Activated B cell treated with CpG ODN at 0.5 μM for 24 hours (primary cell): ENCODE results near the gene GORASP1. TPM values are rescaled to one million over a fixed set of nuclear protein-coding genes. Genes with fewer than 3 reads are reported as not detected.

Experiments
- ATAC-seq: fragments of 200-7000 bp; cut with Tn5 transposase; one replicate; pipeline ENCODE4 v1.10.0; 2021; ENCODE audit warnings: low read depth, mild to moderate bottlenecking, moderate library complexity
- CTCF ChIA-PET: fragments of 350-600 bp; sonication (Branson Sonifier 250); formaldehyde crosslinking; loops from one replicate; lab custom pipeline; 2021; ENCODE audit warnings: antibody characterized with exemption; lab: Charles Lee
- POLR2A ChIA-PET: fragments of 350-600 bp; sonication (Branson Sonifier 250); formaldehyde crosslinking; loops from one replicate; lab custom pipeline; 2021; ENCODE audit warnings: antibody characterized with exemption; lab: Charles Lee
- DNase-seq: peaks from one replicate; pipeline ENCODE4 v3.0.0; 2022
- H3K27ac Mint-ChIP-seq: one replicate; pipeline ENCODE4 v1.8.0; 2020; ENCODE audit warnings: mixed read lengths
- H3K27me3 Mint-ChIP-seq: one replicate; pipeline ENCODE4 v1.8.0; 2021; ENCODE audit warnings: mixed read lengths
- H3K36me3 Mint-ChIP-seq: one replicate; pipeline ENCODE4 v1.8.0; 2021; ENCODE audit warnings: low read depth, mixed read lengths
- H3K4me1 Mint-ChIP-seq: one replicate; pipeline ENCODE4 v1.8.0; 2021; ENCODE audit warnings: mixed read lengths
- H3K4me3 Mint-ChIP-seq: one replicate; pipeline ENCODE4 v1.8.0; 2020; ENCODE audit warnings: mild to moderate bottlenecking, mixed read lengths
- H3K9me3 Mint-ChIP-seq: one replicate; pipeline ENCODE4 v1.8.0; 2020; ENCODE audit warnings: mixed read lengths
- intact Hi-C: fragments of 100-400 bp; cut with micrococcal nuclease; formaldehyde crosslinking; loops from one replicate; pipeline ENCODE4 v1.15.1; 2024
- total RNA-seq: library from RNA; stranded (reverse); gene quantifications from 2 replicates; pipeline ENCODE4 v1.2.3, GENCODE V29; 2022
- TF ChIP-seq, protein P1 (sequence below): fragments of 200-600 bp; IDR thresholded peaks from one replicate; pipeline ENCODE4 v1.8.0; 2022; ENCODE audit warnings: antibody characterized with exemption, mild to moderate bottlenecking

The GORASP1 gene
- total RNA-seq, 1 donor from 2014 or later, result 47.8 TPM

DNA sequence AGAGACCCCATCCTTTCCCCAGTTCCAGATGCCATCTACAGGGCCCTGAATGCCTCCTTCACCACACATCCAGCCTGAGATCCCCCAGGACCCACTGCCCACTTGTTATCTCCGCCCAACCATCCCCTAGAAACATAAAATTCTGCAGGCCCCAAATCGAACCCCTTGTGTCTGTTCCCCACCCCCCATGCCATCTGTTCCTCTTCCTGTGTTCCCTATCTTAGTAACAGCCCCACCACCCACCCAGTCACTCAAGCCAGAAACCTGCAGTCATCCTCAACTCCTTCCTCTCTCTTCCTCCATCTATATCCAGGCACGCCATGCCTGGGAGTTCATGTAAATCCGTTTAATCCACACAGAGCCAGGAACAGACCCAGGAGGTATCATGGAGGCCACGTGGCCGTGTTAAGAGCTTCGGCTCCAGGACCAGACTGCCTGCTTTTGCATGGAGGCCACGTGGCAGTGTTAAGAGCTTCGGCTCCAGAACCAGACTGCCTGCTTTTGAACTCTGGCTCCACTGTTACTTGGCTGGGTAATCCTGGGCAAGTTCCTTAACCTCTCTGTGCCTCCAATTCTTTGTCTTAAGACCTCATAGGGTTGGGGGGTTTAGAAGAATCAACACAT lies 41.1 kb upstream of the GORASP1 start:
- H3K9me3 Mint-ChIP-seq, result no peaks in the 10 kb centered on the region
- POLR2A ChIA-PET, result interaction anchor here (0.8 to 6.0 kb wide), 8 partner anchors 11 to 140 kb away, joined by 3 to 42 read pairs (median 6); no protein-coding TSS in a partner anchor
- H3K4me3 Mint-ChIP-seq, result peak overlapping the region; percentile 98
- CTCF ChIA-PET, result interaction anchor here (1.2 to 2.5 kb wide), 2 partner anchors 41 to 42 kb away, joined by 3 to 6 read pairs; partner anchors contain the start of genes GORASP1 and TTC21A
- H3K4me1 Mint-ChIP-seq, result peaks cover 74% of the 10 kb centered on the region
- intact Hi-C loops, result no loop called here
- no peaks in the 10 kb centered on the region for H3K27me3 Mint-ChIP-seq
- H3K27ac Mint-ChIP-seq, result peak overlapping the region; percentile 99
- TF ChIP-seq, protein P1, sequence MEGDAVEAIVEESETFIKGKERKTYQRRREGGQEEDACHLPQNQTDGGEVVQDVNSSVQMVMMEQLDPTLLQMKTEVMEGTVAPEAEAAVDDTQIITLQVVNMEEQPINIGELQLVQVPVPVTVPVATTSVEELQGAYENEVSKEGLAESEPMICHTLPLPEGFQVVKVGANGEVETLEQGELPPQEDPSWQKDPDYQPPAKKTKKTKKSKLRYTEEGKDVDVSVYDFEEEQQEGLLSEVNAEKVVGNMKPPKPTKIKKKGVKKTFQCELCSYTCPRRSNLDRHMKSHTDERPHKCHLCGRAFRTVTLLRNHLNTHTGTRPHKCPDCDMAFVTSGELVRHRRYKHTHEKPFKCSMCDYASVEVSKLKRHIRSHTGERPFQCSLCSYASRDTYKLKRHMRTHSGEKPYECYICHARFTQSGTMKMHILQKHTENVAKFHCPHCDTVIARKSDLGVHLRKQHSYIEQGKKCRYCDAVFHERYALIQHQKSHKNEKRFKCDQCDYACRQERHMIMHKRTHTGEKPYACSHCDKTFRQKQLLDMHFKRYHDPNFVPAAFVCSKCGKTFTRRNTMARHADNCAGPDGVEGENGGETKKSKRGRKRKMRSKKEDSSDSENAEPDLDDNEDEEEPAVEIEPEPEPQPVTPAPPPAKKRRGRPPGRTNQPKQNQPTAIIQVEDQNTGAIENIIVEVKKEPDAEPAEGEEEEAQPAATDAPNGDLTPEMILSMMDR, result no peak
- ATAC-seq, result no peak
- H3K36me3 Mint-ChIP-seq, result peaks cover 49% of the 10 kb centered on the region
- DNase-seq, result no peak

DNA sequence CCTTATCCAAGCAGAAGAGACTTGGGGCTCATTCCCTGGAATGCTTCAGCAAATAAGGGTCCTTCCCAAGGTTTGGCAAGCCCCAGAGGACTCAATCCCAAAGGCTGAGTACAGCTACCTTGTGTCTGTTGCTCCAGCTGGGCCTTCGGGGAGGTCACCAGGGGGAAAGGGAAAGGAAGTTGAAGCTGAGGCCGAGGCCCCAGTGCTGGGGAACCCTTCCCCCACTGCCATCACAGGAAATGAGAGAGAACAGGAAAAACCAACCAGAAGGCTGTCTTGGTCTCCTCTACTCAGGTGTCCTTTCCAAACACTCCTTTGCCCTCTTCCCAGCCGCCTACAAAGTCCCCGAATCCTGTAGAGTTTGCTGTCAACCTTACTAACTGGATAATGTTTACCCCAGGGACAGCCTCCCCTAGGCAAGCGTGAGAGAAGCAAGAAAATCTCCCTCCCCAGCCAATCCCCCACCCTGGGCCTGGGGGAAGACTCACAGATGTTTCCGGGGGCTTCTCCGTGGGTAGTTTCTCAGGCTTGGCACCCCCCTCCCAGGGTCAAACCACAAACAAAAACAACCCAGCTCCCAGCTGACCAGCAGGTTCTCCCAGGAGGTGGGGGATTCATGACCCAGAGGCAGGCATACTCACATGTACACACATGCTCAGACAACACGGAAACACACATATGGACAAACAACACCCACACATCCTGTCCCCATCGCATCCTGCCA lies 40.4 kb upstream of the GORASP1 start:
- H3K36me3 Mint-ChIP-seq, result peaks cover 55% of the 10 kb centered on the region
- ATAC-seq (no peak), DNase-seq (no peak)
- POLR2A ChIA-PET, result interaction anchor here (1.0 to 6.0 kb wide), 7 partner anchors 11 to 140 kb away, joined by 3 to 42 read pairs (median 7); no protein-coding TSS in a partner anchor
- H3K4me3 Mint-ChIP-seq, result peak overlapping the region; percentile 98
- no peaks in the 10 kb centered on the region for H3K9me3 Mint-ChIP-seq
- intact Hi-C loops, result no loop called here
- no peaks in the 10 kb centered on the region for H3K27me3 Mint-ChIP-seq
- CTCF ChIA-PET, result interaction anchor here (0.9 to 2.5 kb wide), 3 partner anchors 21 to 140 kb away, joined by 3 to 6 read pairs (median 4); no protein-coding TSS in a partner anchor
- H3K4me1 Mint-ChIP-seq, result peaks cover 79% of the 10 kb centered on the region
- TF ChIP-seq, protein P1, result no peak
- H3K27ac Mint-ChIP-seq, result peak overlapping the region; percentile 99

DNA sequence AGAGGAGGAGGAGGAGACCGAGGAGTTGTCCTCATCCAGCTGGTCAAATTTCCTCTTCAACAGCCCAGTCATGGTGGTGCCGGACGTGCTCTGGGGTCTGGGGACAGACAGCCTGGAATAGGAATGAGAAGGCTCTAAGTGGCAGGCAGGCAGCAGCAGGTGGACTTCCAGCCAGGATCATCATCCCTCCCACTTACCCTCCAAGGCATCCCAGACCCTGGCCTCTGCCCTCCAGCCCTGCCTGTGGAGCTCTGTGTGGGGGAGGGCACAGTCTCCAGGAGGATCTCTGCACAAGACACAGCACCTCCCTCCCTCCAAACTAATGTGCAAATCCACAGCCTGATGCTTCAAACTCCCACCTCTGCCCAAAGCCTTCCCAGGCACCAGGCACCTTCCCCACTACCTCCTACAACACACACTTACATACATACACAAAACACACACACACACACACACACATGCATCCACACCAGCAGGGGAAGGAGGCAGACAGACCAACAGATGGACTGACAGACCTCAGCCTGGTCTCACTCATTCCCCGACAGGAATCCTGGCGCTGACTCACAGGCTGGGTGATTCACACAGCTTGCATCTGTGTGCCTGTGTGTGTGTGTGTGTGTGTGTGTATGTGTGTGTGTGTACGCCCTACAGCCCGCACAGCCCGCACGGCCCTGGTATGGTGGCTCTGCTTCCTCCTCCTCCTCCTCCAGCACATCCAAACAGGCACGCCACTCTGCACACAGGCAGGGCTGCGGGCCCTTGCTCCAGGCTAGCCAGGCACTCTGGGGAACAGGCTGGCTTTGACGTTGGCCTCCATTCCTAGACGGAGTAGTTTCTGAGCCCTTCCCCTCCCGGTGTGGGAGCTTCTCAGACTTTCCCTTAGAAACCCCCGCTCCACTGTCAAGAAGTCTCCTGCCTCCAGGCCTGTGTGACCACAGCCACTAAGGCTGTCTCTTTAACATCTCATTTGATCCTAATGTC lies 39.5 kb upstream of the GORASP1 start:
- ChIA-PET POLR2A (interaction anchor here (0.8 to 6.0 kb wide), 7 partner anchors 12 to 141 kb away, joined by 3 to 42 read pairs (median 6); no protein-coding TSS in a partner anchor), CTCF (interaction anchor here (0.9 to 2.5 kb wide), 4 partner anchors 20 to 141 kb away, joined by 3 to 7 read pairs (median 5); no protein-coding TSS in a partner anchor)
- peak overlapping the region; percentile 99 for H3K27ac Mint-ChIP-seq
- intact Hi-C loops, result no loop called here
- H3K27me3 Mint-ChIP-seq, result no peaks in the 10 kb centered on the region
- peak overlapping the region; percentile 98 for H3K4me3 Mint-ChIP-seq
- peaks cover 55% of the 10 kb centered on the region for H3K36me3 Mint-ChIP-seq
- ATAC-seq (peak; percentile 53), DNase-seq (no peak)
- TF ChIP-seq, protein P1, result no peak
- peaks cover 81% of the 10 kb centered on the region for H3K4me1 Mint-ChIP-seq
- no peaks in the 10 kb centered on the region for H3K9me3 Mint-ChIP-seq

DNA sequence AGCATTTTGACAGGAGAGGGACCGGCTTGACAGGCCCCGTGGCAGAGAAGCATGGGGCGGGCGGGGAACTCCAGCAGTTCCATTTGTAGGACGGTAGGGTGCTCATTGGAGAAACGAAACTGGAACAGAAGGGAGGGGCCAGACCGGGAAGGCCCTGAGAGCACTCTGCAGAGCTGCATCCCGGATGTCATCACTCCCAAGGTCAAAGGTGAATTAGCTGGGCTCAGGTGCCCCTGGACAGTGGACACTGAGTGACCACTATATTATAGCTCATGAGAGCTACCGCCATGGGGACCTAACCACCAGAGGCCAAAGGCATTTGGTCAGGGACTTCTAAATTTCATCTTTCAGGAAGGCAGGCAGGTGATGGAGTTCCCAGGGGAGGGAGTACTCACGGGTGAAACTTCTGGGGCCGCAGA lies 38.7 kb upstream of the GORASP1 start:
- ChIA-PET CTCF (interaction anchor here (1.7 to 2.0 kb wide), 2 partner anchors 20 to 142 kb away, joined by 4 to 7 read pairs; no protein-coding TSS in a partner anchor), POLR2A (interaction anchor here (1.3 to 6.0 kb wide), 3 partner anchors 15 to 32 kb away, joined by 4 to 42 read pairs (median 6); no protein-coding TSS in a partner anchor)
- intact Hi-C loops, result no loop called here
- no peak for ATAC-seq
- peaks cover 61% of the 10 kb centered on the region for H3K36me3 Mint-ChIP-seq
- H3K27me3 Mint-ChIP-seq, result no peaks in the 10 kb centered on the region
- TF ChIP-seq, protein P1, result no peak
- no peaks in the 10 kb centered on the region for H3K9me3 Mint-ChIP-seq
- peaks cover 81% of the 10 kb centered on the region for H3K4me1 Mint-ChIP-seq
- no peak for DNase-seq
- H3K4me3 Mint-ChIP-seq, result peak overlapping the region; percentile 98
- peak overlapping the region; percentile 99 for H3K27ac Mint-ChIP-seq
